ENCODE measurements around the gene CCDC69.
"Not testable (repeated sequence)": the region's sequence is repeated elsewhere in the genome, so short reads cannot be mapped to it uniquely, and the experiment has no call there.

Gene CCDC69

GRCh38 chr5:151186052-151186451 lies 37.8 kb downstream of the CCDC69 start:
- DNase-seq: no peak

- DNase-seq: no peak
These were observed 39.4 kb downstream of the CCDC69 start for GRCh38 chr5:151184316-151185042.

- DNase-seq: no peak
These were observed 40.2 kb downstream of the CCDC69 start for GRCh38 chr5:151183456-151184245.

- no peak for DNase-seq
These were observed 40.9 kb downstream of the CCDC69 start for GRCh38 chr5:151182976-151183375.

GRCh38 chr5:151182524-151182900 lies 41.4 kb downstream of the CCDC69 start:
- no peak for DNase-seq

GRCh38 chr5:151181818-151182523 lies 41.9 kb downstream of the CCDC69 start:
- DNase-seq: no peak

- DNase-seq: no peak
These were observed 43.6 kb downstream of the CCDC69 start for GRCh38 chr5:151180291-151180690.

- DNase-seq: no peak
These were observed 44.4 kb downstream of the CCDC69 start for GRCh38 chr5:151179489-151179840.

GRCh38 chr5:151178777-151179488 lies 45.0 kb downstream of the CCDC69 start:
- DNase-seq: no peak

GRCh38 chr5:151178372-151178771 lies 45.5 kb downstream of the CCDC69 start:
- no peak for DNase-seq

GRCh38 chr5:151176268-151176667 lies 47.6 kb downstream of the CCDC69 start:
- not testable (repeated sequence) for DNase-seq

- no peak for DNase-seq
These were observed 49.2 kb downstream of the CCDC69 start for GRCh38 chr5:151174612-151175101.

- no peak for DNase-seq
These were observed 49.9 kb downstream of the CCDC69 start for GRCh38 chr5:151173711-151174611.

- no peak for DNase-seq
These were observed 52.4 kb downstream of the CCDC69 start for GRCh38 chr5:151171529-151171928.

GRCh38 chr5:151168602-151169344 lies 55.1 kb downstream of the CCDC69 start:
- no peak for DNase-seq

GRCh38 chr5:151167022-151167421 lies 56.9 kb downstream of the CCDC69 start:
- DNase-seq: no peak

GRCh38 chr5:151164687-151165392 lies 59.1 kb downstream of the CCDC69 start:
- peak; percentile 88 for DNase-seq

- no peak for DNase-seq
These were observed 61.1 kb downstream of the CCDC69 start for GRCh38 chr5:151162776-151163175.

GRCh38 chr5:151159649-151160373 lies 64.1 kb downstream of the CCDC69 start:
- DNase-seq: no peak

GRCh38 chr5:151158287-151158661 lies 65.6 kb downstream of the CCDC69 start:
- DNase-seq: peak; percentile 32

Measured in activated CD4-positive, alpha-beta T cell treated with anti-CD3 and anti-CD28 coated beads for 48 hours (primary cell).